ENCODE results near the gene FXYD1.
A peak's percentile ranks its signal among the peaks of the same experiment; 100 is the strongest.
"Not testable (repeated sequence)": the region's sequence is repeated elsewhere in the genome, so short reads cannot be mapped to it uniquely, and the experiment has no call there.

Gene FXYD1

GRCh38 chr19:35143231-35143715, 4.6 kb downstream of the FXYD1 start, which contains the start of gene FXYD7:
Gene FXYD7 (plus strand): TSS chr19:35143255. CDS start chr19:35143334, 79 bp downstream.
- DNase-seq (ENCODE audit: low read depth) = no peak

- no peak for DNase-seq (ENCODE audit: low read depth)
These were observed 5.2 kb downstream of the FXYD1 start for GRCh38 chr19:35143818-35144217.

DNA sequence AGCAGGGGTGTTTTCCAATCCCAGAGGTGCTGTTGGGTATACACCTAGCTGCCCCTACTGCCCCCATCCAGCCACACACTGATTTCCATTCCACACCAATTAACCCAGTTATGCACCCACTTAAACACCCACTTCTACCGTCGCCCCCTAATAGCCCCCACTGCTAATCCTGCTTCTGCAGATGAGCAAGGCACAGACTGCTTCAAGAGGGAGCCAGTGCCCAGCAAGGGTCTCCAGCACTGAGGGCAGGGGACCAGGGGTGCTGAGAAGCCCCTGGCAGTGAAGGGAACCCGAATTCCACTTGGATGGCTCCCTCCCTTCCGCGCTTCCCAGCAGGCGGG, 5.6 kb downstream of the FXYD1 start:
- DNase-seq (ENCODE audit: low read depth) = no peak

GRCh38 chr19:35144600-35145436, 6.2 kb downstream of the FXYD1 start:
- peak; percentile 49 for DNase-seq (ENCODE audit: low read depth)

GRCh38 chr19:35146746-35147459, 8.3 kb downstream of the FXYD1 start:
- DNase-seq (ENCODE audit: low read depth) = no peak

DNA sequence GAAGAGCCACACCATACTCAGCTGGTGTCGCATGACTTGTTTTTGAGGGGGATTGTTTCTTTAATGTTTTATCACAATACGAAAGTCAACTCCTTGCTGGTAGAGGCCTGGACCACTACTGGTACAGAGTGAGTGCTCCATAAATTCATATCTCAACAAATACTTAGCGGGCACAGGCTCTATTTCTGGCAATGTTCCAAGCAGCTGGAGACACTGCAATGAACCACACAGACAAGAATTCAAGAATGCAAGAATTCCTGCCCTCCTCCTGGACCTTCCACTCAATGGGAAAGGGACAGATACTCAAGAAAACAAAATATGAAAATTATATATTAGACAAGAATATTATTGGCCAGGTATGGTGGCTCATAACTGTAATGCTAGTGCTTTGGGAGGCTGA, 10.8 kb downstream of the FXYD1 start:
- no peak for DNase-seq (ENCODE audit: low read depth)

DNA sequence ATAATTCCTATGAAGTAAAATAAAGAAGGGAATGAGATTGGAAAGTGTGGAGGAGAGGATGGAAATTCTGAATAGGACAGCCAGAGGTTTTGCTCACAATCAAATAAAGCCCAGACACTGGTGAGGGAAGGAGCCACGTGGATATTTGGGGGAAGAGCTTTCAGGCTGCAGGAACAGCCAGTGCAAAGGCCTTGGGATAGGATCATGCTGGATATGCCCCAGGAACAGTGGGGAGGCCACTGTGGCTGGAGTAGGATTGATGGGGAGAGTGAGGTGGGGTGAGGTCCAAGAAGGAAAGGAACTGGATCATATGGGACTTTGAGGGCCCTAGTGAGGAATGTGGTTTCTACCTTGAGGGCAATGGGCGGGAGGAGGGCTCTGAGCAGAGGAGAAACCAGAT, 11.8 kb downstream of the FXYD1 start:
- no peak for DNase-seq (ENCODE audit: low read depth)

DNA sequence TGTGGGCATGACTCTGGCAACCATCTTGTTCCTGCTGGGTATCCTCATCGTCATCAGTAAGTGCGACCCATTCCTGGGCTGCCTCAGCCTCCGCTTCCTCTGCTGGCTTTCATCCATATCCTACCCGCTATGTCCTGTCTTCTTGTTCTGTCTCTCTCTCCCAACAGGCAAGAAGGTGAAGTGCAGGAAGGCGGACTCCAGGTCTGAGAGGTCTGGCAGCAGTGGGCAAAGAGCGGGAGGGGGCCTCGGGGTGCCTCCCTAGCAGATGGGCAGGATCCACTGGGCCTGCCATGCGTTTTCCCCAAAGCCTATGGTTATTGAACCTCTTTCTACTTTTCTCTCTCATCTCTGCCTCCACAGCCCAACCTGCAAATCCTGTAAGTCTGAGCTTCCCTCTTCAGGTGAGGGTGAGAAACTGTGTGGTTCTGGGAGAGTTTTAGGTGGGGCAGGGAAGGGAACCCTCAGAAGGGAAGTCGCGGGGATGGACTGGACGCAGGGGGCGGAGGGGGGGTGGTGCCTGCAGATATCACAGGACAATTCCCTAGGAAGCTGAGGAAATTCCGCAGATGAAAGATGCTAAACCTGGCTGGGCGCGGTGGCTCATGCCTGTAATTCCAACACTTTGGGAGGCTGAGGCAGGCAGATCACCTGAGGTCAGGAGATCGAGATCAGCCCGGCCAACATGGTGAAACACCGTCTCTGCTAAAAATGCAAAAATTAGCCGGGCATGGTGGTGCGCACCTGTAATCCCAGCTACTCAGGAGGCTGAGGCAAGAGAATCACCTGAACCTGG, 12.8 kb downstream of the FXYD1 start:
- DNase-seq (ENCODE audit: low read depth) = no peak

- DNase-seq (ENCODE audit: low read depth) = not testable (repeated sequence)
These were observed 14.5 kb downstream of the FXYD1 start for GRCh38 chr19:35153129-35153522.

DNA sequence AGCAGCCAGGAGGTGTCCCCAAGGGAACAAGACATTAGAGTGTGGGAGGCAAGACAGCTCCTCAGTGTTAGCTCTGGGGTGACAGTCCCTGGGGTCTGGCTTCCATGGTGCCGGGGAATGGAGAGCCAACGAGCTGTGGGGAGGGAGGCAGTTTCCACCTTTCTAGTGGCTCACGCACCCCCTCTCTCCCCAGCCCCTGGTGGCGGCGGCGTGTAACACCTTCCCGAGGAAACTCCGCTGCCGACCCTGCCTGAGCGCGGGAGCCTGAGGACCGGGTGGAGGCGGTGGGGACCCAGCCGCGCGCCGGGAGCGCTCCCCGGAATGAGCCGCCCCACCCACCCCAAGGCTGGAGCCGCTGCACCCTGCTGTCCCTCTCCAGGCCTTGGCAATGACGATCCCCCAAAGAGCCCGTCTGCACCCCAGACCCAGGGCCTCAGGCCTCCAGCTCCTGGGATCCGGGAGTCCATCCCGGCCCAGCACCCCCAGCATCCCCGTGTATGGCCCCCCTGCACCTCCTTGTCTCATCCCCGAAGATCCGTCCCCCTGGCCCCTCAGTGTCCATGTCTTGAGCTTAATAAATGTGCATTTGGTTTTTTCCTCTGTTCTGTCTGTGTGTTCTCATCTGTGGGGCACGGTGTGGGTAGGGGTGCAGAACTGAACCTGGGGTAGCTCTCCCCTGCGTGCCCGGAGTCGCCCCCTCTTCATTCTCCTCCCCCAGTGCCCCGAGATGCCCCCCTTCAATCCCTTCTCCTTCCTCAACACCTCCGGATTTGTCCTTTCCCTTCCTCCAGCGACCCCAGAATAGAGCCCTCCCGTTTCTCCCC, 15.3 kb downstream of the FXYD1 start:
- DNase-seq (ENCODE audit: low read depth) = no peak

- DNase-seq (ENCODE audit: low read depth) = peak; percentile 66
These were observed 16.1 kb downstream of the FXYD1 start, which contains the start of gene FXYD5 for GRCh38 chr19:35154525-35155406. Gene FXYD5 (plus strand): TSS chr19:35154735. CDS start chr19:35155551, 816 bp downstream.

DNA sequence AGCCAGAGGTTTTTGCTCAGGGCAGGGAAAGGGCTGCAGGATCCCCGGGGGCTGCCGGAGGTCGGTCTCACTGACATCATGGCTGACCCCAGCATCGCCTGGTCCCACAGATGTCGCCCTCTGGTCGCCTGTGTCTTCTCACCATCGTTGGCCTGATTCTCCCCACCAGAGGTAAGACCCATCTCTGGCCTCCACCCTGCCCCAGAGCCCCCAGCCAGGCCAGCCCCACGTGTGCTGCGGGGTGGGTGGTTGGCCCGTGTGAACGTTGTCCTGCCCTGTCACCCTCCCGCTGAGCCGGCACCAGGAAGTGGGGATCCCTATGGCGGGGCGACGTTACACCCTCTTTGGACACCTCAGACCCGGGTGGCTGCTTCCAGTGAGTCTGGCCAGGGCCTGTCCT, 16.8 kb downstream of the FXYD1 start:
- DNase-seq (ENCODE audit: low read depth) = no peak

DNA sequence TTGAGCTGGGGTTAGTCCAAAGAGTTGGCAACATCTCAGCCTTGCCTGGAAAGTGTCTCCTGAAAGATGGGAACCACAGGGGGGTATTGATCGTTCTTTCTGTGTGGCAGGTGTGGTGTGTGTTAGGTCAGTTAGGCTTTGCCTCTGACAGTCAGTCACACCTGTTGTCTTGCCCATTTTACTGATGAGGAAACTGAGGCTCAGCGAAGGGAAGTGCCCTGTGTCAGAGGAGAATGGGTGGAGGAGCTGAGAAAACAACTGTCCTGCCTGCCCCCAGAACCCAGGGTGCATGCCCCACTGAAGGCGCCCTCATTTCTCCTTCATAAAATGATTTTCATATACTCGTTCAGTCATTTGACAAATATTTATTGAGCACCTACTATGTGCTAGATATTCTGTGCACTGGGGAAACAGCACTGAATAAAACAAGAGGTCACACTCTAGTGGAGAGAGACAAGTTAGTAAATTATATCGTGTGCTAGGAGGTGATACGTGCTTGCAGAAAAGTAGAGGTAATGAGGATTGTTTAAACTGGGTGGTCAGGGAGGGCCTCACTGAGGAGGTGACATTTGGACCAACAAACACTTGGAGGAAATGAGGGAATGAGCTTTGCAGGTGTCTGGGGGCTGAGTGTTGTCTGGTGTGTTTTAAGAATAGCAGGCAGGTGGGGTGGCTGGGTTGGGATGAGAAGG, 17.5 kb downstream of the FXYD1 start:
- DNase-seq (ENCODE audit: low read depth) = no peak

DNA sequence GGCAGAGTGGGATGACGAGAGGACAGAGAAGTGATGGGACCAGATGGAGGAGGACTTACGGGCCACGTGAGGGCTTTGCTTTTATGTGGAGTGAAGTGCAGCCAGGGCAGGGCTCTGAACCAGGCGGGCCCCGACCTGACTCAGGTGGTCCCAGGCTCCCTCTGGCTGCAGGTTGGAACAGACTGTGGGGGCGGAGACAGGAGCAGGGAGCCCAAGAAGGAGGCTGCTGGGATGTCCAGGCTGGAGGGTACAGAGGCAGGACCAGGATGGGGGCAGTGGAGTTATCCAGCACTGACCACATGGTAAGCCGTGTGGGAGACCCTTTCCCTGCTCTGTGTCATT, 18.0 kb downstream of the FXYD1 start:
- DNase-seq (ENCODE audit: low read depth) = no peak

GRCh38 chr19:35157431-35157830, 18.8 kb downstream of the FXYD1 start:
- DNase-seq (ENCODE audit: low read depth) = no peak

- DNase-seq (ENCODE audit: low read depth) = no peak
These were observed 21.0 kb downstream of the FXYD1 start for GRCh38 chr19:35159606-35160005.

DNA sequence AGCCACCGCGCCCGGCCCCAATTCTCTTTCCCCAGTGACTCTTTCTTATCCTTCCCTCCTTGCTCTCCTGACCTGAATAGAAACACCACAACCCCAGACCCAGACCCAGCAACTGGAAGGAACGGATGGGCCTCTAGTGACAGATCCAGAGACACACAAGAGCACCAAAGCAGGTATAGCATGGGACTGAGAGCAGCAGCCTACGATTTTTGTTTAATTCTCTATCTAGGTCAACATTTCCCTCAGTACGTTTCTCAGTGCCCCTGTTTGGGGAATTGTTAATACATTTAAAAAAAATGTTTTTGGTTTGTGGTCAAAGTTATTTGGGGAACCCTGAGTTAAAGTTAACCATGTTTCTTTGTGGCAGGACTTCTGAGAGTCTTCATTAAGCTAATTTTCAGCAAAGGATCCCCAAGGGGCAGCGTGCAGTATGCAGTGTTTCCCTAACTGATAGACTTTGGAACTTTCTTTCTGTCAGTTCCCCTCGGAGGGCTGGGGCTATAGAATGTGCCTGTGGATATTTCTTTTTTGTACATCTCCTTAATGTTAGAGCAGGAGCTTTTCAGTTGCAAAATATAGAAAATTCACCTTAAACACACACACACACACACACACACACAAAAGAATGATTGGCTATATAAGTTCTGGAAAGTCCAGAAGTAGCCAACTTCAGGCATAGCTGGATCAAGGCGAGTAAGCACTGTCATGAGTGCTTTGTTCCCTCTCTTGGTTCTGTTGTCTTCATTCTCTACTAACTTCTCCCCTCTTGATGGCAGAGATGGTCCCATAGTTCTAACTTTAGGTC, 22.2 kb downstream of the FXYD1 start:
- no peak for DNase-seq (ENCODE audit: low read depth)

DNA sequence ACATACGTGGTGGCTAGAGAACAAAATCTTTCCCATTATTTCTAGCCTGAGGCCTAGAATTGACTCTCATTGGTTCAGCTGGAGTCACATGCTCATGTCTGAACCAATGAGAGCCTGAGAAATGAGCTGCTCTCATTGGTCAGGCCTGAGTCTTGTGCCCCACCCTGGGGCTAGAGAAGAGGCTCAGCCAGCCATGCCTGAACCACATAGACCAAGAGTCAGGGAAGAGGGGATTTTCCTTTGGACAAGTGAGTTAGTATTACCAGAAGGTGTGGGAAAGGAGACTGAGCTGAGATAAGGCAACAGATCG, 22.8 kb downstream of the FXYD1 start:
- no peak for DNase-seq (ENCODE audit: low read depth)

Measured in HS-27A (cell line).